ENCODE measurements around the gene ERV3-1. TPM values are rescaled to one million over a fixed set of nuclear protein-coding genes. Genes with fewer than 3 reads are reported as not detected.
"Not testable (repeated sequence)": the region's sequence is repeated elsewhere in the genome, so short reads cannot be mapped to it uniquely, and the experiment has no call there.

Gene ERV3-1
- total RNA-seq, 1 donor: 9.0 TPM

DNA sequence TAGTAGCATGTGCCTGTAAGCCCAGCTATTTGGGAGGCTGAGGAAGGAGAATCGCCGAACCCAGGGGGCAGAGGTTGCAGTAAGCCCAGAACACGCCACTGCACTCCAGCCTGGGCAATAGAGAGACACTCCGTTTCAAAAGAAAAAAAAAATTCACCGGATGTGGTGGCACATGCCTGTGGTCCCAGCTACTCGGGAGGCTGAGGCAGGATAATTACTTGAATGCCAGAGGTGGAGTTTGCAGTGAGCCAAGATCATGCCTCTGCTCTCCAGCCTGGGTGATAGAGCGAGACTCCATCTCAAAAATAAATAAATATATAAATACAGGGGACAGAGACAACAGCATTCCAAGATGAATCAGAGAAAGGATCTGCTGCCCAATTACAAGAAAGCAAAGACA is 3.4 kb upstream of the ERV3-1 start:
- not testable (repeated sequence) for DNase-seq (ENCODE audit: low read depth); H3K4me3 ChIP-seq (ENCODE audit: low read depth, low read length)

DNA sequence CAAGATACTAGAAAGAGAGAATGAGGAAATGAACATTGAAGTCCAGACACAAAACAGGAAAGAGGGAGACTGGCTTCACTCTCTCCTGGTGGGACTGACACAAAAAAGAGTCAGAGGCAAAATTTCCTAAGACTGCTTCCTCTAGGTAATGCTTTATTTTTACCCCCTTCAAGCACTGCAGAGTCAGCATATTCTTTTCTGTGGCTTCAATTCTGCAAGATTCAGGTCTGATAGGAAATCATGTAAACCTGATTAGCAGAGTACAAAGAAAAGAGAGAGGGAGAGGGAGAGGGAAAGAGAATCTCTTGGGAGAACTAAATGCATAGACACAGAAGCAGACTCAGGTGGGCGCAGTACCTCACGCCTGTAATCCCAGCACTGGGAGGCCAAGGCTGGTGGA is 2.9 kb upstream of the ERV3-1 start:
- not testable (repeated sequence) for DNase-seq (ENCODE audit: low read depth); H3K4me3 ChIP-seq (ENCODE audit: low read depth, low read length)

DNA sequence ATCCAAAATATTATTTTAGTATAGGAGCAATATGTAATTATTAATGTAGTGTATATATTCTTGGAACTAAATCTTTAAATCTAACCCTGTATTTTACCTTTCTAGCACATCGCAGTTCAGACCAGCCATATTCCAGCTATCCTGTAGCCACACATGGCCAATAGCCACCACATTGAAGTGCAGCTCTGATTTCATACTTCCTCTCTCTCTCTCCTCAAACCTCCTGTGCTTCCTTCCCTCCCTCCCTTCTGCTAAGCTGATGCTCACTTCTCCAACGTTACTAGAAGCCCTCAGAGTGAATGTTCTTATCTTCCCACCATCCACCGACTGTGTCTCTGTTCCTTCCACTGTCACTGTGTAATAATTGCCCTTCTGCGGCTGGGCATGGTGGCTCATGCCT is 549 bp upstream of the ERV3-1 start:
- not testable (repeated sequence) for H3K4me3 ChIP-seq (ENCODE audit: low read depth, low read length)

DNA sequence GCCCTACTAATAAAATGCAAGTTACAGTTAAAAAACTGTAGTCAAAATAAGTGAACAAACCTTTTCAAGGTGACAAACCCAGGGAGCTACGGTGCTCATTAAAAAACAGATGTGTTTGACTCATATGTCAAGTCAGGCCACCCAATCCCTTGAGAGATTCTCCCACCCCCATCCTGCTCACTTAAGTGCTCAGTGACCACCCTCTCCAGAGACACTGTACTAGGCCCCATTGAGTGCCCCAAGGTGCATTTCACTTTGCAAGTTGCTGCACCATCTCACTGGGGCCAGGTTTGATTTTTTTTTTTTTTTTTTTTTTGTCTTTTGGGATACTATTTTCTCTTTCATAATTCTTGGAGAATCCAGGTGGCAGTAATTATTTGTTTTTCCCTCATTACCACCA is 1.9 kb downstream of the ERV3-1 start:
- H3K4me3 ChIP-seq (ENCODE audit: low read depth, low read length): no peak overlapping the region
- DNase-seq (ENCODE audit: low read depth): no peak
- TF ChIP-seq, protein P1, sequence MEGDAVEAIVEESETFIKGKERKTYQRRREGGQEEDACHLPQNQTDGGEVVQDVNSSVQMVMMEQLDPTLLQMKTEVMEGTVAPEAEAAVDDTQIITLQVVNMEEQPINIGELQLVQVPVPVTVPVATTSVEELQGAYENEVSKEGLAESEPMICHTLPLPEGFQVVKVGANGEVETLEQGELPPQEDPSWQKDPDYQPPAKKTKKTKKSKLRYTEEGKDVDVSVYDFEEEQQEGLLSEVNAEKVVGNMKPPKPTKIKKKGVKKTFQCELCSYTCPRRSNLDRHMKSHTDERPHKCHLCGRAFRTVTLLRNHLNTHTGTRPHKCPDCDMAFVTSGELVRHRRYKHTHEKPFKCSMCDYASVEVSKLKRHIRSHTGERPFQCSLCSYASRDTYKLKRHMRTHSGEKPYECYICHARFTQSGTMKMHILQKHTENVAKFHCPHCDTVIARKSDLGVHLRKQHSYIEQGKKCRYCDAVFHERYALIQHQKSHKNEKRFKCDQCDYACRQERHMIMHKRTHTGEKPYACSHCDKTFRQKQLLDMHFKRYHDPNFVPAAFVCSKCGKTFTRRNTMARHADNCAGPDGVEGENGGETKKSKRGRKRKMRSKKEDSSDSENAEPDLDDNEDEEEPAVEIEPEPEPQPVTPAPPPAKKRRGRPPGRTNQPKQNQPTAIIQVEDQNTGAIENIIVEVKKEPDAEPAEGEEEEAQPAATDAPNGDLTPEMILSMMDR (IDR thresholded peaks at IDR 0.05; ENCODE audit: insufficient read depth, low read length): no peak

More for the DNA sequence above, 549 bp upstream of the ERV3-1 start:
- not testable (repeated sequence) for DNase-seq (ENCODE audit: low read depth)

DNA sequence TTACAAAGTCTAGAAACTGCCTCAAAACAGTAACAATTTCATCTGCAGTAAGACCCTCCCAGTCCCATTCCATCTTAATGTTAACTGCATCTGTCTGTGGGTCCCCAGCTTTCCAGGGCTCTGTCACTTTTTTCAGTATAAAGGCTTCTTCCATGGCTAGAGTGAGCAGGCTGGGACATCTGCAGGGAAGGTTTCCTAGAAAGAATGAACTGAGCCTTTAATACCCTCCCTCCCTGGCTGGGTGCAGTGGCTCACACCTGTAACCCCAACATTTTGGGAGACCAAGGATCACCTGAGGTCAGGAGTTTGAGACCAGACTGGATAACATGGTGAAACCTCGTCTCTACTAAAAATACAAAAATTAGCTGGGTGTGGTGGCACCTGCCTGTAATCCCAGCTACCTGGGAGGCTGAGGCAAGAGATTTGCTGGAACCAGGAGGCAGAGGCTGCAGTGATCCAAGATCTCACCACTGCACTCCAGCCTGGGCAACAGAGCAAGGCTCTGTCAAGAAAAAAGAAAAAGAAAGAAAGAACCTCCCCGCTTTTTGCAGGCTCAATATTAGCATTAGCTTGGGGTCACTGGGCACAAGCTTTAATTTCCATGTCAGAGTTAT is 3.4 kb downstream of the ERV3-1 start:
- DNase-seq (ENCODE audit: low read depth): no peak
- H3K4me3 ChIP-seq (ENCODE audit: low read depth, low read length): no peak overlapping the region
- TF ChIP-seq, protein P1 (IDR thresholded peaks at IDR 0.05; ENCODE audit: insufficient read depth, low read length): no peak

DNA sequence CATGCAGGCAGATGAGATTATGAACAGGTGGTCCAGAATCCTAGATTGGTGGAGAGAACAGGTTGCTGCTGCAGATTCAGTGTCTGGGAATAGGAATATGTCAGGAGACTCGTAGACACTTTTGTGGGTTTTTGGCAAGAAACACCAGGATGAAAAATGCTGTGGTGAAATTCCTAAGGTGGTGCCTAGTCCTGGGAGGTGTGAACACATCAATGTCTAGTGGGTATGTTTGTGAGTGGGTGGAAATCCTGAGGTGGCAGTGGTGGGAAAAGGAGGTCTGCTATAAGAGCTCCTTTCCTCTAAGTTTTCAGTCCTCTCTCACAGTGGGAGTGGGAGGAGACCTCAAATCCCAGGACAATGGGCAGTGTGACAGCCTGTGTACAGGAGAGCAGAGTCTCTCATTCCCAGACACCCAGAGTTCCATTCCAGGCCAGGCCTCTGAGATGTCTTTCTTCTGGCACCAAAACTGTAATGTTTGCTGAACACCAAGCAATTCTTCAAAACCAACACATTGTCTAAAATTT is 5.1 kb downstream of the ERV3-1 start:
- H3K4me3 ChIP-seq (ENCODE audit: low read depth, low read length): no peak overlapping the region
- DNase-seq (ENCODE audit: low read depth): no peak
- TF ChIP-seq, protein P1 (IDR thresholded peaks at IDR 0.05; ENCODE audit: insufficient read depth, low read length): no peak

DNA sequence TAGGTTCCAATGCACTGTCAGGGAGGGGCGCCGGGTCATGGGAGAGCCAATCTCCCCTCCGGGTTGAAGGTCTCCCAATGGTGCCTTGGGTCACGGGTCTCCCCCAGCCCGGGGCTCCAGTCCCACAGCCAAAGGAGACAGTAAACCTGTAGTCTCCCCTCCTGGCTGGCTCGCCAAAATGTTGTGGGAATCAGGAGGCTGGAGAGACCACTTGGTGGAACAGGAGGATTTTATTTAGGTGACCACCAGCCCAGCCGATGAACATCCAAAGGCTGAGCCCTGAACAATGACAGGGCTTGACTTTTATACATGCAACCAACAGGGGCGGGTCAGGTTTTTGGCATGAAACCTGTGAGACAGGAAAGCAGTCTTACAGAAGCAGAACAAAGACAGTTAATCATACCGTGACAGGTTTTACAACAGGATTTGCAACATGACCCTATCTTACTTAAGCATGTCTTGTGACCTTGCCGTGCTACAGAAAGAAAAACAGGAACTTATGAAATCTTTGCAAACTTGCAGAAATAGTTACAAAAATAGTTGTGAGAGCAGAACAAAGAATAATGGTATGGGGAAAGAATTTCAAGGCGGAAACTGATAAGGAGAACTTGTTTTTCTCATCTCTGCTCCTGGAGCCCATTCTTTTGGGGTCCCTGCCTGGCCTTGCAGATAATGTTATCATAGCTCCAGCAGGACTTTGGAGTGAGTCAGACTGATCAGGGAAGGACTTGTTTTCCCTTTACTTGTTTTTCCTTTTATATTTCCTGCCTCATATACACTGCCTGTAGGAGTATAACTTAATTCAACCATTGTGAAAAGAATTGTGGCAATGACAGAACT is 7.1 kb downstream of the ERV3-1 start:
- H3K4me3 ChIP-seq (ENCODE audit: low read depth, low read length): no peak overlapping the region
- DNase-seq (ENCODE audit: low read depth): peak; percentile 71

DNA sequence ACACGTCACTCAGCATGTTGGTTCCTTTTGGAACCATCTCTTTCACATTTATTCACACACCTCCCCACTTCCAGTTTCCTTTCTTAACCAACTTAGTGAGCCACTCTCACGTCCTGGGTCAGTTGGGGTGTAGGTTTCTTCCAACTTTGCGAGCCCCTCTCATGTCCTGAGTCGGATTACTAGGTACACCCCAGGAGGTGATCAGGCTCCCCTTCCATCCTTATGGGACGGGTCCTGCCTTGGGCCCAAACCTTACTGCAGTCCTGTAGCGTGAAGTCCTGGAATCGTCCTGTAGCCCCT is 7.7 kb downstream of the ERV3-1 start:
- TF ChIP-seq, protein P1 (IDR thresholded peaks at IDR 0.05; ENCODE audit: insufficient read depth, low read length): no peak
- no peak for DNase-seq (ENCODE audit: low read depth)
- no peak overlapping the region for H3K4me3 ChIP-seq (ENCODE audit: low read depth, low read length)

More for the DNA sequence above, 7.1 kb downstream of the ERV3-1 start:
- TF ChIP-seq, protein P1 (IDR thresholded peaks at IDR 0.05; ENCODE audit: insufficient read depth, low read length): no peak

Data from fibroblast of the aortic adventitia (primary cell).